IPS-15b (cell line): ENCODE data around the gene USP38.
"Not testable (repeated sequence)": the region's sequence is repeated elsewhere in the genome, so short reads cannot be mapped to it uniquely, and the experiment has no call there.

Experiments
- H3K27me3 ChIP-seq: one replicate; pipeline ENCODE4 v1.6.1; 2013; ENCODE audit warnings: low read length; ENCODE audit not compliant: control insufficient read depth, insufficient read depth
- H3K36me3 ChIP-seq: one replicate; pipeline ENCODE4 v1.6.1; 2013; ENCODE audit warnings: low read length; ENCODE audit not compliant: control insufficient read depth, insufficient read depth
- H3K4me1 ChIP-seq: one replicate; pipeline ENCODE4 v1.6.1; 2013; ENCODE audit warnings: mild to moderate bottlenecking, low read length; ENCODE audit not compliant: control insufficient read depth, insufficient read depth
- H3K4me3 ChIP-seq: one replicate; pipeline ENCODE4 v1.5.1; 2013; ENCODE audit warnings: low read depth, low read length
- H3K9ac ChIP-seq: one replicate; pipeline ENCODE4 v1.6.1; 2013; ENCODE audit warnings: low read depth, mild to moderate bottlenecking, low read length
- H3K9me3 ChIP-seq: one replicate; pipeline ENCODE4 v1.6.1; 2013; ENCODE audit warnings: mild to moderate bottlenecking, low read length; ENCODE audit not compliant: control insufficient read depth, insufficient read depth

USP38 gene

DNA sequence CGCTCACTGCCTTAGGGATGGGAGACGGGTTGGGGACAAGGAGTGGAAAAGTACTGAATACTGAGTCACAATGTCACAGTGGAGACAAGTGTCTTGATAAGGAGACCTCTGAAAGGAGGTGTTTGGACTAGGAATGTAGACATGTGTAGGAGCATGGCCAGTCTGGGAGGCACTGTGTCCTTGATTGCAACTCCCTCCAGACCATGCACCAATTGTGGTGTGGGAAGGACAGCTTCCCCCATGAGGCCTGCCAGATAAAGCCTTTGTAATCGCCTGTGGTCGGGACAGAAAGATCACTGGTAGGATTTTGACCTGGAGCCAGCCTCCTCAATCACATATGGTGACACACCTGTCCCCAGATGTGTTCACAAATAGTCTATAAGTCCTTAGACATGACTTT, 64.1 kb downstream of the USP38 start:
- no peaks in the 10 kb centered on the region for H3K36me3 ChIP-seq
- no peaks in the 10 kb centered on the region for H3K27me3 ChIP-seq
- no peak overlapping the region for H3K4me3 ChIP-seq
- no peaks in the 10 kb centered on the region for H3K4me1 ChIP-seq
- no peaks in the 10 kb centered on the region for H3K9me3 ChIP-seq
- H3K9ac ChIP-seq = no peak overlapping the region

DNA sequence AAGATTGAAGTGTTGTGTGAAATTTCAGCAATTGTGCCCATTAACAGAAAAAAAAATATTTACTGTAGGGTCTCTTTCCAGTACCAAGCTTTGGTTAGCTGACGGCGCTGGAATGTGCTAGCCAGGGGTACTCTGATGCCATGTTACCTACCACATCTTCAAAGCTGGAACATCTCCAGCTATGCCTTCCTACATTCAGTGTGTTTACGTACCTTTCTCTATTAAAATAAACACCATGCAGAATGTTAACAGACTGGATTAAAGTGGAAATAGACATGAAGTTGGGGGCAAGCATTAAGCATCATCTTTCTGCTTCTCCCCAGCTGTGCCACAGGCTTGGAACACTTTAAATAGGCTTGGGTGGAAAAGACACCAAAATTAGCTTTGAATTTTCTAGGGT, 65.9 kb downstream of the USP38 start:
- H3K9ac ChIP-seq = no peak overlapping the region
- no peaks in the 10 kb centered on the region for H3K36me3 ChIP-seq
- H3K9me3 ChIP-seq = no peaks in the 10 kb centered on the region
- H3K4me1 ChIP-seq = no peaks in the 10 kb centered on the region
- H3K4me3 ChIP-seq = no peak overlapping the region
- H3K27me3 ChIP-seq = no peaks in the 10 kb centered on the region

DNA sequence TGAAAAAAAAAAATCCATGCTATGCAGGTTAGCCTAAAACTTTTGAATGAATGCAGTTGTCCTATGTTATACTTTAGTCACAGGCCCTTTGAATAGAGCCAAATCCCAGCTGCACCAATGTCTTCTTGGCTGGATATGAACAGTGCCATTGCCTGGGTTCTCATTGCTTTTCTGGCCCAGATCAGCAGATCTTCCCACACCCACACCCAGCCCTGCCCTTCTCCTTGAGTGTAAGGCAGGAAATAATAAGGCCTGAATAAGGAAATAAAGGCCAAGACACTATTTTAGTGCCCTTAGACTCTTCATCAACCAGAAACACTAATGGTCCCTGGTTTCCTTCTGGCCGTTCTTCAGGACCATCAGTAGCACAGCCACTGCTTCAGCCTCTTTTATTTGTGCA, 66.6 kb downstream of the USP38 start:
- H3K9me3 ChIP-seq = no peaks in the 10 kb centered on the region

DNA sequence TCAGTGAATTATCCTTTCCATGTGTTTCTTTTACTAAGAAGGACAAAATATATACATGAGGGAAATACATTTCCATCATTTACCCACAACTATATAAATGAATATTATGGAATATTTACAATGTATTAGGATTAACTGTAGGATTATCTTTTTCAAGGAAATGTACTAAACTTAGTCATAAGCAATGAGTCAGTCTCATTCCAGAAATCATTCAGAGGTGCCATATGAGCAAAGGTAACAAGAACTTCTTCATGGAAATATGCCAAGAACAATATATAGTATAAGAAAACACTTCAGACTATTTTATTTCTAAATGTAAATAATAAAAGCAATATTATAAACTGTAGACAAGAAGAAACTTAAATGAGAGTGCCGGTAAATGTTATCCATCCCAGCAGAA, 67.1 kb downstream of the USP38 start:
- Histone ChIP-seq H3K9me3 (no peaks in the 10 kb centered on the region), H3K27me3 (no peaks in the 10 kb centered on the region), H3K9ac (no peak overlapping the region), H3K36me3 (no peaks in the 10 kb centered on the region), H3K4me3 (no peak overlapping the region), H3K4me1 (no peaks in the 10 kb centered on the region)

More for the DNA sequence above, 66.6 kb downstream of the USP38 start:
- no peak overlapping the region for H3K9ac ChIP-seq
- no peaks in the 10 kb centered on the region for H3K36me3 ChIP-seq
- no peaks in the 10 kb centered on the region for H3K4me1 ChIP-seq
- no peak overlapping the region for H3K4me3 ChIP-seq
- no peaks in the 10 kb centered on the region for H3K27me3 ChIP-seq

DNA sequence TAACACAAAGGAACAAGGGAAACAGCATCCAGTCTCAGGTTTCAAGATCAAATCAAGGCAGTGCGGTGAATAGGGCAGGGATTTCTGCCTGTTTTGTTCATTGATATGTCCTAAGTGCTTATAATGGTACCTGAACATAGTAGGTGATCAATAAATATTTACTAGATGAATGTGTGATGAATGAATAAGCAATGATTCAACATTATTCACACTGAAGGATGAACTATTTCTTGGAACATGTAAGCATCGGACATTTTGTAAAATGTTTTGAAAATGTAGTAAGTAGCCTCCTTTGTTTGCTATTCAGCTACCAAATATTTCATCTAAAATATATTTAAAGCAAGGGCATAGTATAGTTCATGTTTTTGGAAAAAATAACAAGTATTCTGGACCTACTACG, 67.8 kb downstream of the USP38 start:
- Histone ChIP-seq H3K27me3 (no peaks in the 10 kb centered on the region), H3K9ac (no peak overlapping the region), H3K4me1 (no peaks in the 10 kb centered on the region), H3K9me3 (no peaks in the 10 kb centered on the region), H3K4me3 (no peak overlapping the region), H3K36me3 (no peaks in the 10 kb centered on the region)

DNA sequence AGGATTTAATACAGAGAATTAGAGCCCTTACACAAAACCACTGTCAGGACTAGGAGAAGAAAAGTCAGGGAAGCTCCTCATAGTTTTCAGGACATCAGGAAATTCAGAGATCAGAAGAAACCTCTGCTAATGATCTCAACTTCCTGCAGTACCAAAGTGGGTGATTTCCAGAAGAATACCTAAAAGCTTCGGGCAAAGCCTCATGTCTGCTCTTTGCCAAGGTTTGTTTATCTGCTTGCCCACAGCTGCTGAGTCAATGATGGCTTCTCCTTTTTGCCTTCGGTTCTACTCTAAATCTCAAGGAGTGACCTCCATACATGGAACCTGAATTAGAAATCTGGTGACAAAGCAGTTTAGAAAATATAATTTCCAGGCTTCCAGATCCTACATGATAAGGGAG, 68.4 kb downstream of the USP38 start:
- H3K4me3 ChIP-seq = no peak overlapping the region
- no peaks in the 10 kb centered on the region for H3K4me1 ChIP-seq
- H3K36me3 ChIP-seq = no peaks in the 10 kb centered on the region
- H3K9me3 ChIP-seq = no peaks in the 10 kb centered on the region
- no peaks in the 10 kb centered on the region for H3K27me3 ChIP-seq
- no peak overlapping the region for H3K9ac ChIP-seq

DNA sequence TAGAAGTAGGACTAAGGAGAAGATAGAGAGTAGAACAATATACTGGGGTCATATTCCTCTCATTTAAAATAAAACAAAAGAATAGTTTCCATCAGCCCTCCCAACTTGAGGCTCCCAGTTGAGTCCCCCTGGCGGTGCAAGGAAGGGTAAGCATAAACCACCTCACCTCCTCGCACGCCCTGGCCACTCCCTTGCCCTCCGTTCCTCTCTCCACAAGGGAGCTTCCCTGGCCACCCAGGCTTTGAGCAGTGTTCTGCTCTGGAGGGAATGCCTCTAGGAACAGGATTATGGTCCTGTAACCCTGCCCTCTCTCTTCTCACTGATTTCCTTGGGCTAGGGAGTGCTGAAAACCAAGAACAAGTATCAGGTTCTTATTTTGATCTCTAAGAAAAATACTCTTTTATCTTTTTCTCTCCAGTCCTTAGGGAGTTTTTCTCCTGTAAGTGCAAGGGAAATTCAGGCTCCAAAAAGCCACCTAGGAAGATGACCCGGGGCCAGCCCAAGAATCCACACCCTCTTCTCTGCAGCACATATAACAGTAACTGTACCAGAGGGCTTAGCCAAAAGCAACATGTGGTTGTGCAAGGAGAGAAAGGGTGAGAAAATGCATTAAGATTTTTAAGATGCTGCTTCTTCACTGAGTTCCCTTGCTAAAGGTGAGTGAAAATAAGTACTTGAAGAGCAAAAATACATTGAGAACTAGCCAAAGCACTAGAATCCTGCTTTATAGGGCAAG, 69.9 kb downstream of the USP38 start:
- Histone ChIP-seq H3K27me3 (no peaks in the 10 kb centered on the region), H3K9me3 (no peaks in the 10 kb centered on the region), H3K9ac (no peak overlapping the region), H3K36me3 (no peaks in the 10 kb centered on the region), H3K4me1 (no peaks in the 10 kb centered on the region), H3K4me3 (no peak overlapping the region)

DNA sequence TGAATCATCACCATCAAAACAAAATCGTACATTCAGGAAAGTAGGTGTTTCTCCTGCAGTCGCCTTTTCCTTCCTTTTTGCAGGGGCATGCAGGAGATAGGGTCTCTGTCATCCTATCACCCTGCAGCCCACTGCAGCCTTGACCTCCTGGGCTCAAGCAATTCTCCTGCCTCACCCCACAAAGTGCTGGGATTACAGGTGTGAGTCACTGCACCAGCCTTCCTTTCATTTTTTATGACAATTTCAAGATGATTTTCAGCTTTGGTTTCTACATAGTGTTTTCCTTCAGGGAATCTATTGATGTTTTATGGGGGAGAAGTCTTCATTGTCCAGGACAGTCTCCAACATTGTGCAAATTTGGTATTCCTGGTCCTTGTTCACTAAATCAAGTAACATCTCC, 71.7 kb downstream of the USP38 start:
- Histone ChIP-seq H3K9me3 (no peaks in the 10 kb centered on the region), H3K9ac (no peak overlapping the region), H3K4me1 (no peaks in the 10 kb centered on the region), H3K4me3 (no peak overlapping the region), H3K36me3 (no peaks in the 10 kb centered on the region), H3K27me3 (no peaks in the 10 kb centered on the region)

DNA sequence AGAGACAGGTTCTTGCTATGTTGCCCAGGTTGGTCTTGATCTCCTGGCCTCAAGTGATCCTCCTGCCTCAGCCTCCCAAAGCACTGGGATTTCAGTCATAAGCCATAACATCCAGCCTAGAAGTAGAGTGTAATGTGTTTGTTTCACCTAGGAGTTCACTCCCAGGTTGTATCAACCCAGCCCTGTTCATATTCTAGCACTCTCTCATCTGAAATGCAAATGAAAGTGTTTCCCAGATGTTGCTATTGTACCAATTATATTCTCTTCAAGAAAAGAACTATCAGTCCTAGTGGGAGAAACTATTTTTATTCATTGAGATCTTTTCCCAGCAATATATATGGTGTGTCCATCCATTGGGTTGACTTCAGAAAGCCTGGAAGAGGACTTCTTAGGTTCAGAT, 72.6 kb downstream of the USP38 start:
- Histone ChIP-seq H3K27me3 (no peaks in the 10 kb centered on the region), H3K9me3 (no peaks in the 10 kb centered on the region), H3K9ac (no peak overlapping the region), H3K4me3 (no peak overlapping the region), H3K4me1 (no peaks in the 10 kb centered on the region), H3K36me3 (no peaks in the 10 kb centered on the region)

DNA sequence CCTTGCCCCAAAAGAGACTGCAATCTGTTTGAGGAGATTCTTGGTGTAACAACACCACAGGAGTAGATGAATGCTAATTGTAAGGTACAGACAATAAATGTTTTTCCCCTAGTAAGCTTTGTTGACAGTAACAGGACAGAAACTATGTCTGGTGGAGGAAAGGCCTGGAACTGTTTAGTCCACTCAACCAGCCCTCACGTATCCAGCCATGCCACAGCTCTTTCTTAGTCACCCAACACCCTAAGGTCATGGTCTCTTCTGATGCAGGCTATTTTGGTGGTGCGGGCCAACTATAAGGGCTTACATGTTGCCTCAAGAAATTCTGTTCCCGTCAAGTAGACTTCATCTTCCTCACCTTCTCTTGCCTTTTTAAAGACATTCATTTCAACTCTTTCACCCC, 76.0 kb downstream of the USP38 start:
- Histone ChIP-seq H3K9me3 (no peaks in the 10 kb centered on the region), H3K27me3 (no peaks in the 10 kb centered on the region), H3K36me3 (no peaks in the 10 kb centered on the region), H3K9ac (no peak overlapping the region), H3K4me3 (no peak overlapping the region), H3K4me1 (no peaks in the 10 kb centered on the region)

DNA sequence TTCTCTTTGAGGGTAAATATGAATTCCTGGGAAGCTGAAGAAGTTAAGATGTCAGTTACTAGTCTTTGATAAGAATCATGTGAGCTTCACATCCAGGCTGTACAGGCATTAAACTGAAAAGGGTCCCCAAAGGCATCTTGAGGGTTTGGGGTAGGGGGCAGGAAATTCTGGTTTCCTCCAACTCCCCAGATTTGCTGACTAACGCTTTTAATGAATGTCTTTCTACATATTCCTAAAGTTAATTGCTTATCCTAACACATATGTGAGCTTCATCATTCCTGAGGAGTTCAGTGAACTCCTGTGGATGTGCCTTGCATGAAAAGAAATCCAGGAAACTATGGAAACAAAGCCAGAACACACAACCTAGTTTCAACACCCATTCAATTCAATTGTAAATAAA, 78.1 kb downstream of the USP38 start:
- no peaks in the 10 kb centered on the region for H3K27me3 ChIP-seq
- H3K4me1 ChIP-seq = no peaks in the 10 kb centered on the region
- H3K36me3 ChIP-seq = no peaks in the 10 kb centered on the region
- no peak overlapping the region for H3K4me3 ChIP-seq
- no peak overlapping the region for H3K9ac ChIP-seq
- peaks cover 2% of the 10 kb centered on the region for H3K9me3 ChIP-seq

DNA sequence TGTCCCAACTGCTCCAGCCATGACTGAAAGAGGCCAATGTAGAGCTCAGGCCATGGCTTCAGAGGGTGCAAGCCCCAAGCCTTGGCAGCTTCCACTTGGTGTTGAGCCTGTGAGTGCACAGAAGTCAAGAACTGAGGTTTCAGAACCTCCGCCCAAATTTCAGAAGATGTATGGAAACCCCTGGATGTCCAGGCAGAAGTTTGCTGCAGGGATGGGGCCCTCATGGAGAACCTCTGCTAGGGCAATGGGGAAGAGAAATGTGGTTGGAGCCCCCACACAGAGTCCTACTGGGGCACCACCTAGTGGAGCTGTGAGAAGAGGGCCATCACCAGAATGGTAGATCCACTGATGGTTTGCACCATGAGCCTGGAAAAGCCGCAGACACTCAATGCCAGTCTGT, 83.0 kb downstream of the USP38 start:
- H3K9me3 ChIP-seq, H3K4me1 ChIP-seq, H3K4me3 ChIP-seq, H3K9ac ChIP-seq, H3K27me3 ChIP-seq, H3K36me3 ChIP-seq: not testable (repeated sequence)
